HFFc6 (cell line): ENCODE measurements around the gene TMEM158. TPM values are rescaled to one million over a fixed set of nuclear protein-coding genes. Genes with fewer than 3 reads are reported as not detected.

Source experiments
- DNase-seq: peaks from one replicate; pipeline ENCODE4 v3.0.0-alpha.2; 2018
- H3K27ac Mint-ChIP-seq: 2 replicates; pipeline ENCODE4 v1.8.0; 2020; ENCODE audit warnings: mild to moderate bottlenecking, mixed read lengths
- H3K27me3 Mint-ChIP-seq: 2 replicates; pipeline ENCODE4 v1.8.0; 2021; ENCODE audit warnings: mild to moderate bottlenecking, moderate library complexity, mixed read lengths; ENCODE audit not compliant: insufficient read depth
- H3K36me3 Mint-ChIP-seq: 2 replicates; pipeline ENCODE4 v1.8.0; 2021; ENCODE audit warnings: low read depth, mixed read lengths
- H3K4me1 Mint-ChIP-seq: 2 replicates; pipeline ENCODE4 v1.8.0; 2020; ENCODE audit warnings: low read depth, mixed read lengths
- H3K4me3 Mint-ChIP-seq: 2 replicates; pipeline ENCODE4 v1.8.0; 2020; ENCODE audit warnings: mild to moderate bottlenecking, moderate library complexity, mixed read lengths
- H3K9me3 Mint-ChIP-seq: 2 replicates; pipeline ENCODE4 v1.8.0; 2020; ENCODE audit warnings: mild to moderate bottlenecking, mixed read lengths
- total RNA-seq, 6 experiments: library from RNA; stranded (reverse); fragmentation: NEBNext Ultra II Directional; extraction: Animal tissue kit (Norgen Biotek cat#: 25700); gene quantifications; 2 replicates in 1 of 6; 3 replicates in 5 of 6; pipeline ENCODE4 v1.2.3, GENCODE V29; 2021
- TF ChIP-seq, protein P1 (sequence below): fragments of 200-600 bp; sonication (generic); IDR thresholded peaks from 2 replicates; pipeline ENCODE4 v1.5.0; 2021; ENCODE audit warnings: antibody characterized with exemption, mild to moderate bottlenecking

The TMEM158 gene
- total RNA-seq, 6 experiments from 2014 or later = 26.1 to 82.2 (median 29.4) TPM

DNA sequence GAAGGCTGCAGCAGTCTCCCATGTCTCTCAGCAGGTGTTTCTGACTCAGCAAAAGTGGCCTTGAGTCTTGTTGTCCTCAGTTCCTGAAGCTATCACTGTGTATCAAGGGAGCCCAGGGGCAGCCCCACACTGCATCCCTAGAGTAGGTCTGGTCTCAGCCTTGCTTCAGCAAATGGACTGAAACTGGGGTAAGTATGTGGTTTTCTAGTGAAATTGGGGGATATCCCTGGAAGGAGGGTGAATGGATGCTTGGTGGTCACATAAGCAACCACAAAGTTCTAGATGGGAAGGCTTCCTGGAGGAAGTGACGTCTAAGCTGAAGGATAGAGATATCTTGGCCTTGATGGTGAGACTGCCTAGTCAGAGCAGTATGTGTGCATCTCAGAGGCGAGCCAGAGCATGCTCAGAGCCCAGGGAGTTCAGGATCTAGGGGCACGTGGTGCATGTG is 38.4 kb downstream of the TMEM158 start:
- DNase-seq = no peak
- H3K4me3 Mint-ChIP-seq = no peak overlapping the region
- H3K36me3 Mint-ChIP-seq = no peaks in the 10 kb centered on the region
- H3K27me3 Mint-ChIP-seq = no peaks in the 10 kb centered on the region; the same call in 1 of the 2 replicates
- TF ChIP-seq, protein P1, sequence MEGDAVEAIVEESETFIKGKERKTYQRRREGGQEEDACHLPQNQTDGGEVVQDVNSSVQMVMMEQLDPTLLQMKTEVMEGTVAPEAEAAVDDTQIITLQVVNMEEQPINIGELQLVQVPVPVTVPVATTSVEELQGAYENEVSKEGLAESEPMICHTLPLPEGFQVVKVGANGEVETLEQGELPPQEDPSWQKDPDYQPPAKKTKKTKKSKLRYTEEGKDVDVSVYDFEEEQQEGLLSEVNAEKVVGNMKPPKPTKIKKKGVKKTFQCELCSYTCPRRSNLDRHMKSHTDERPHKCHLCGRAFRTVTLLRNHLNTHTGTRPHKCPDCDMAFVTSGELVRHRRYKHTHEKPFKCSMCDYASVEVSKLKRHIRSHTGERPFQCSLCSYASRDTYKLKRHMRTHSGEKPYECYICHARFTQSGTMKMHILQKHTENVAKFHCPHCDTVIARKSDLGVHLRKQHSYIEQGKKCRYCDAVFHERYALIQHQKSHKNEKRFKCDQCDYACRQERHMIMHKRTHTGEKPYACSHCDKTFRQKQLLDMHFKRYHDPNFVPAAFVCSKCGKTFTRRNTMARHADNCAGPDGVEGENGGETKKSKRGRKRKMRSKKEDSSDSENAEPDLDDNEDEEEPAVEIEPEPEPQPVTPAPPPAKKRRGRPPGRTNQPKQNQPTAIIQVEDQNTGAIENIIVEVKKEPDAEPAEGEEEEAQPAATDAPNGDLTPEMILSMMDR = no peak
- no peak overlapping the region for H3K27ac Mint-ChIP-seq
- no peaks in the 10 kb centered on the region for H3K9me3 Mint-ChIP-seq
- peaks cover 15% of the 10 kb centered on the region for H3K4me1 Mint-ChIP-seq

DNA sequence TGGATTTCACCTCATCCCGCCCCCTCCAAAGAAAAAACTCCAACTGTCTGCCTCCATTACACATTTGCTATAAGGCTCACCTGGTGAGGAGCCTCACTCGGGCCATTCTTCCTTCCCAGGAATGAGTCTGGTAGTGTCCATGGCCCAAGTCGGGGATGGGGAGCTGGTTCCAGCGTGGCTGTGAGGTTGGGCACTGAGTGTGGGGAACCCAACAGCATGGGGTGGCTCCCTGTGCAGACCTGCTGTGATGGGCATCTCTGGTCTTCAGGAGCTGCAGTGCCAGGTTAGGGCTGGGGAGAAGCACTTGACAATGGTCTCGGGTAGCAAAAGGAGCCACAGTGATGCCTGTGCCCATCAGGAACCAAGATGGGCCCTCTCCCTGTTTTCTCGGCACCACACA is 39.2 kb downstream of the TMEM158 start:
- H3K9me3 Mint-ChIP-seq = no peaks in the 10 kb centered on the region

DNA sequence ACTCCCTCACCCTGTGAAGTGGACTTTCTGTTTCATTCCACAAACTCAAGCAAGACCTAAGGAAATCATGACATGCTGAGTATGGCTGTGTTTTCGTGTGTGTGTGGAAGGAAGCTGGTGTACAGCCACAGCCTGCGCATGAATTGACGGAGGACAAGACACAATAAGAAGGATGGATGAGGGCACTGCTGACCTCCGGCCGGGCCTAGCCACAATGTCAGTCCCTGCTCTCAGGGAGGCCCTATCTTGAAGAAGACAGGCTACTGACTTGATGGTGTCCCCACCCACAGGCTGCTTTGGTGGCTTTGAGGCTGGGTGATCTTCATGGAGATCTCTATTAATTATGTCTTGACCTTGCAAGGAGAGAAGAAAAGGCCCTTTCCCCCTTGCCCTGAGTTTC is 40.6 kb downstream of the TMEM158 start:
- H3K9me3 Mint-ChIP-seq = no peaks in the 10 kb centered on the region
- H3K27ac Mint-ChIP-seq = no peak overlapping the region
- H3K4me1 Mint-ChIP-seq = peaks cover 19% of the 10 kb centered on the region
- no peaks in the 10 kb centered on the region; the same call in 1 of the 2 replicates for H3K27me3 Mint-ChIP-seq
- H3K4me3 Mint-ChIP-seq = no peak overlapping the region
- DNase-seq = no peak
- TF ChIP-seq, protein P1 = no peak
- no peaks in the 10 kb centered on the region for H3K36me3 Mint-ChIP-seq

More for the DNA sequence above, 39.2 kb downstream of the TMEM158 start:
- Mint-ChIP-seq H3K36me3 (no peaks in the 10 kb centered on the region), H3K4me1 (peaks cover 18% of the 10 kb centered on the region), H3K27me3 (no peaks in the 10 kb centered on the region; the same call in 1 of the 2 replicates), H3K4me3 (no peak overlapping the region), H3K27ac (no peak overlapping the region)
- no peak for DNase-seq
- TF ChIP-seq, protein P1 = no peak

DNA sequence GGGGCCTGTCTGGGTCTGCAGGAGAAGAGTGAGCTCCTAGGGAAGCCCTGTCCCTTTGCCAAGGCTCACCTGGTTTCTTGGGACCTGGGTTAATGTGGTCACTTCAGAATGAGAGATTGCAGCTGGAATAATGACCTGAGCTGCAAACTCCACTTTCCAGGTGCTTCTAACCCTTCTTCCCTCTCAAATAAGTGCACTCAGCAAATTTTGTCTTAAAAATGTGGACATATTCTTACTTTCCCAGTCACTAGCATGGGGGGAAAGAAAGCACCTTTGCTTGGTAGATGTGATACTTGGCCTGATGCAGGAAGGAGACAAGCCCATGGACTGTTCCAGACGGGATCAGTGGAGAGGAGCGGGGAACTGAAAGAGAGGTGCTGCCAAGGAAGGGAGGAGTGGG is 41.0 kb downstream of the TMEM158 start:
- no peak for DNase-seq
- H3K27ac Mint-ChIP-seq = no peak overlapping the region
- no peaks in the 10 kb centered on the region for H3K9me3 Mint-ChIP-seq
- H3K4me3 Mint-ChIP-seq = no peak overlapping the region
- H3K4me1 Mint-ChIP-seq = peaks cover 23% of the 10 kb centered on the region
- no peaks in the 10 kb centered on the region; the same call in 1 of the 2 replicates for H3K27me3 Mint-ChIP-seq
- TF ChIP-seq, protein P1 = no peak
- H3K36me3 Mint-ChIP-seq = no peaks in the 10 kb centered on the region

DNA sequence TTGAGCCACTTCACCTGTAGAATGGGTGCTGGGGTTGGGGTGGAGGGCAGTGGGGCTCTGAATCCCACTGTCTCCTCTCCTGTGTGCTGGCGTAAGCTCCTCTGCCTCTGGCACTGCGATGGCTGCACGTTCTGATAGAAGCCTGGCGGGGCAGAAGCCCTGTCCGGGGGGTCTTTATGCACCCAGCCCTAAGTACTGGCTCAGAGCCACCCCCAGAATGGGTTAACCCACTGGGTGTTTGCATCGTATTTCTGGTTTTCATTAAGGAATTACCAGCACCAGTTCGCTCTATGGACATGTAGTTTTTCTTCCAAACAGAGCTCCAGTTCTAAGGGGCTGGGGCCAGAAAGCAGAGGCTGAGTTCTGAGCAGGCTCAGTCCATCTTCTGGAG is 42.2 kb downstream of the TMEM158 start:
- H3K36me3 Mint-ChIP-seq = no peaks in the 10 kb centered on the region
- DNase-seq = no peak
- H3K27ac Mint-ChIP-seq = no peak overlapping the region
- H3K27me3 Mint-ChIP-seq = no peaks in the 10 kb centered on the region
- peaks cover 27% of the 10 kb centered on the region for H3K4me1 Mint-ChIP-seq
- TF ChIP-seq, protein P1 = no peak
- H3K4me3 Mint-ChIP-seq = no peak overlapping the region
- H3K9me3 Mint-ChIP-seq = peaks cover 4% of the 10 kb centered on the region; the same call in 1 of the 2 replicates
